DOHH2 (cell line): ENCODE measurements around the gene KRTAP4-2.
"Not testable (repeated sequence)": the region's sequence is repeated elsewhere in the genome, so short reads cannot be mapped to it uniquely, and the experiment has no call there.

ENCODE experiments used
- H3F3A ChIP-seq: fragments of 200-600 bp; sonication (generic), shearing (Covaris generic); 2 replicates; pipeline ENCODE4 v1.6.0; 2016; ENCODE audit warnings: antibody characterized with exemption, mild to moderate bottlenecking; ENCODE audit not compliant: control insufficient read depth, insufficient read depth
- H3K27ac ChIP-seq: fragments of 200-600 bp; sonication (generic); 2 replicates; pipeline ENCODE4 v1.5.1; 2014; ENCODE audit warnings: low read depth, mild to moderate bottlenecking, low read length, moderate library complexity
- H3K27me3 ChIP-seq: fragments of 200-600 bp; sonication (generic); 2 replicates; pipeline ENCODE4 v1.6.1; 2014; ENCODE audit warnings: mild to moderate bottlenecking, low read length, mixed read lengths; ENCODE audit not compliant: control insufficient read depth
- H3K36me3 ChIP-seq: fragments of 200-600 bp; sonication (generic); 2 replicates; pipeline ENCODE4 v1.6.1; 2014; ENCODE audit warnings: mild to moderate bottlenecking, low read length, moderate library complexity, mixed read lengths; ENCODE audit not compliant: control insufficient read depth
- H3K4me1 ChIP-seq: fragments of 200-600 bp; sonication (generic); 2 replicates; pipeline ENCODE4 v1.6.1; 2014; ENCODE audit warnings: mild to moderate bottlenecking, low read length, mixed read lengths; ENCODE audit not compliant: control insufficient read depth
- H3K4me2 ChIP-seq: fragments of 200-600 bp; sonication (generic); 2 replicates; pipeline ENCODE4 v1.6.0; 2014; ENCODE audit warnings: mild to moderate bottlenecking, low read length, moderate library complexity
- H3K4me3 ChIP-seq: fragments of 200-600 bp; sonication (generic); 2 replicates; pipeline ENCODE4 v1.5.1; 2014; ENCODE audit warnings: mild to moderate bottlenecking, low read length, mixed read lengths
- H3K79me2 ChIP-seq: fragments of 200-600 bp; sonication (generic); 2 replicates; pipeline ENCODE4 v1.6.1; 2014; ENCODE audit warnings: mild to moderate bottlenecking, low read length, mixed read lengths; ENCODE audit not compliant: control insufficient read depth
- H3K9me2 ChIP-seq: fragments of 200-600 bp; sonication (generic); replicated peaks from 2 replicates; pipeline ENCODE4 v1.6.1; 2014; ENCODE audit warnings: mild to moderate bottlenecking, low read length, mixed read lengths; ENCODE audit not compliant: control insufficient read depth
- H3K9me3 ChIP-seq: fragments of 200-600 bp; sonication (generic); 2 replicates; pipeline ENCODE4 v1.6.1; 2014; ENCODE audit warnings: antibody characterized with exemption, low read length, mixed read lengths; ENCODE audit not compliant: control insufficient read depth, insufficient read depth
- H4K20me1 ChIP-seq: fragments of 200-600 bp; sonication (generic); 2 replicates; pipeline ENCODE4 v1.6.0; 2014; ENCODE audit warnings: low read depth, mild to moderate bottlenecking, antibody characterized with exemption, low read length, moderate library complexity; ENCODE audit not compliant: control insufficient read depth, insufficient read depth
- CTCF ChIP-seq: fragments of 200-600 bp; sonication (generic); IDR thresholded peaks from one replicate; pipeline ENCODE4 v1.5.1; 2014; ENCODE audit warnings: antibody characterized with exemption, mild to moderate bottlenecking, low read depth, low read length; ENCODE audit not compliant: poor library complexity, severe bottlenecking
- EZH2phosphoT487 ChIP-seq: fragments of 200-600 bp; sonication (generic); IDR thresholded peaks from 2 replicates; pipeline ENCODE4 v1.6.1; 2017; ENCODE audit warnings: borderline replicate concordance, mild to moderate bottlenecking, antibody characterized with exemption, low read length, moderate library complexity, mixed read lengths

Gene KRTAP4-2

GRCh38 chr17:41199421-41200078 lies 21.5 kb upstream of the KRTAP4-2 start:
- Histone ChIP-seq H3K4me2 (no peak overlapping the region), H3K27ac (no peak overlapping the region), H3K27me3 (0 out of 2 replicates have a peak, but pooled peaks cover 3% of the 10 kb centered on the region), H3F3A (no peaks in the 10 kb centered on the region), H4K20me1 (no peaks in the 10 kb centered on the region), H3K9me3 (no peaks in the 10 kb centered on the region), H3K36me3 (no peaks in the 10 kb centered on the region), H3K4me1 (no peaks in the 10 kb centered on the region), H3K79me2 (no peaks in the 10 kb centered on the region), H3K9me2 (no peaks in the 10 kb centered on the region), H3K4me3 (no peak overlapping the region)
- TF ChIP-seq CTCF (no peak), EZH2phosphoT487 (no peak)

GRCh38 chr17:41196068-41196467 lies 18.0 kb upstream of the KRTAP4-2 start:
- no peaks in the 10 kb centered on the region for H3K79me2 ChIP-seq
- no peaks in the 10 kb centered on the region for H3K36me3 ChIP-seq
- 0 out of 2 replicates have a peak, but pooled peaks cover 3% of the 10 kb centered on the region for H3K27me3 ChIP-seq

GRCh38 chr17:41190328-41190727 lies 12.3 kb upstream of the KRTAP4-2 start:
- H3K4me3 ChIP-seq: no peak overlapping the region
- no peaks in the 10 kb centered on the region for H3K4me1 ChIP-seq
- H3K9me2 ChIP-seq: no peaks in the 10 kb centered on the region
- no peaks in the 10 kb centered on the region for H3K79me2 ChIP-seq
- H3K36me3 ChIP-seq: no peaks in the 10 kb centered on the region
- H3K9me3 ChIP-seq: no peaks in the 10 kb centered on the region
- H3K27me3 ChIP-seq: peaks cover 4% of the 10 kb centered on the region; the same call in 1 of the 2 replicates
- no peaks in the 10 kb centered on the region for H3F3A ChIP-seq
- no peaks in the 10 kb centered on the region for H4K20me1 ChIP-seq
- no peak for TF ChIP-seq EZH2phosphoT487
- TF ChIP-seq CTCF: no peak
- H3K27ac ChIP-seq: no peak overlapping the region
- no peak overlapping the region for H3K4me2 ChIP-seq

More at GRCh38 chr17:41196068-41196467, 18.0 kb upstream of the KRTAP4-2 start:
- TF ChIP-seq CTCF (no peak), EZH2phosphoT487 (no peak)
- Histone ChIP-seq H3F3A (no peaks in the 10 kb centered on the region), H3K4me2 (no peak overlapping the region), H3K4me1 (no peaks in the 10 kb centered on the region), H3K9me2 (no peaks in the 10 kb centered on the region), H4K20me1 (no peaks in the 10 kb centered on the region), H3K9me3 (no peaks in the 10 kb centered on the region), H3K27ac (no peak overlapping the region), H3K4me3 (no peak overlapping the region)

GRCh38 chr17:41189837-41190318 lies 11.9 kb upstream of the KRTAP4-2 start, which contains the start of gene KRTAP9-1:
Gene KRTAP9-1, plus strand, starts transcription at chr17:41189887. Its CDS starts 0 bp downstream, at chr17:41189887.
- H3K27ac ChIP-seq, H3K9me3 ChIP-seq, H3K27me3 ChIP-seq, H3K36me3 ChIP-seq, H3K4me2 ChIP-seq, H3K79me2 ChIP-seq, H4K20me1 ChIP-seq, H3K9me2 ChIP-seq, H3K4me1 ChIP-seq, H3K4me3 ChIP-seq, H3F3A ChIP-seq: not testable (repeated sequence)
